PC-9 (cell line): ENCODE measurements around the gene HSPA1B.

ENCODE experiments used
- EZH2 ChIP-seq: fragments of 200-600 bp; sonication (generic); IDR thresholded peaks from 2 replicates; pipeline ENCODE4 v1.8.0; 2017; ENCODE audit warnings: antibody characterized with exemption, low read depth
- TF ChIP-seq, protein P1 (sequence below): fragments of 200-600 bp; sonication (generic); conservative IDR thresholded peaks from 2 replicates; pipeline ENCODE4 v1.6.1; 2017; ENCODE audit warnings: mixed run types, antibody characterized with exemption, mild to moderate bottlenecking, moderate library complexity

DNA sequence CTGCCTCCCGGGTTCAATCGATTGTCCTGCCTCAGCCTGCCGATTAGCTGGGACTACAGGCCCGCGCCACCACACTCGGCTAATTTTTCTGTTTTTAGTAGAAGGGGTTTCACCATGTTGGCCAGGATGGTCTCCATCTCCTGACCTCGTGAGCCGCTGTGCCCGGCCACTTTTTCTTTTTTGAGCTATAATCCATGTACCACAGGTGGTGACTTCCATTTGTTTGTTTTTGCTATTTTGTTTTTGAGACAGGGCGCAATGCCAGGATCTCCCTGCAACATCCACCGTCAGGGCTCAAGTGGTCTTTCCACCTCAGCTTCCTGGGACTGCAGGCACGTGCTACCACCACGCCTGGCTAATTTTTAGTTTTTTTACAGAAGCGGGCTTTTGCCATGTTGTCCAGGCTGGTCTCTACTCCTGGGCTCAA lies 8.5 kb downstream of the HSPA1B start:
- TF ChIP-seq, protein P1, sequence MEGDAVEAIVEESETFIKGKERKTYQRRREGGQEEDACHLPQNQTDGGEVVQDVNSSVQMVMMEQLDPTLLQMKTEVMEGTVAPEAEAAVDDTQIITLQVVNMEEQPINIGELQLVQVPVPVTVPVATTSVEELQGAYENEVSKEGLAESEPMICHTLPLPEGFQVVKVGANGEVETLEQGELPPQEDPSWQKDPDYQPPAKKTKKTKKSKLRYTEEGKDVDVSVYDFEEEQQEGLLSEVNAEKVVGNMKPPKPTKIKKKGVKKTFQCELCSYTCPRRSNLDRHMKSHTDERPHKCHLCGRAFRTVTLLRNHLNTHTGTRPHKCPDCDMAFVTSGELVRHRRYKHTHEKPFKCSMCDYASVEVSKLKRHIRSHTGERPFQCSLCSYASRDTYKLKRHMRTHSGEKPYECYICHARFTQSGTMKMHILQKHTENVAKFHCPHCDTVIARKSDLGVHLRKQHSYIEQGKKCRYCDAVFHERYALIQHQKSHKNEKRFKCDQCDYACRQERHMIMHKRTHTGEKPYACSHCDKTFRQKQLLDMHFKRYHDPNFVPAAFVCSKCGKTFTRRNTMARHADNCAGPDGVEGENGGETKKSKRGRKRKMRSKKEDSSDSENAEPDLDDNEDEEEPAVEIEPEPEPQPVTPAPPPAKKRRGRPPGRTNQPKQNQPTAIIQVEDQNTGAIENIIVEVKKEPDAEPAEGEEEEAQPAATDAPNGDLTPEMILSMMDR, result no peak
- no peak for TF ChIP-seq EZH2
